ENCODE results near the gene AGO1. TPM values are rescaled to one million over a fixed set of nuclear protein-coding genes. Genes with fewer than 3 reads are reported as not detected.

Gene AGO1
- total RNA-seq, 4 donors from 2014 or later, result 4.1 to 32.8 (median 12.0) TPM

DNA sequence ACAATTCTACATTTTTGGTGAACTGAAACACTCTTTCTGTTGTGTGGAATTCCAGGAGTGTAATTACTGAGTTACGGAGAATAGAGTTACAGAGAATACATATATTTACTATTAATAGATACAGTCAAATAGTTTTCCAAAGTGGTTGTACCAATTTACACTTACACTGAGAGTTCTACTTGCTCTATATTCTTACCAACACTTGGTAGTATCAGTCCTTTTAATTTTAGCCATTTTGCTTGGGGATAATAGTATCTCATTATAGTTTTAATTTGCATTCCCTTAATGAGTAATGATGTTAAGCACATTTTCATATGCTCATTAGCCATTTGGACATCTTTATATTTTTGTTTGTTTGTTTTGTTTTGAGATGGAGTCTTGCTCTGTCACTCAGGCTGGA lies 46.3 kb upstream of the AGO1 start:
- no peaks in the 10 kb centered on the region for H3K36me3 ChIP-seq
- no peaks in the 10 kb centered on the region for H3K27me3 ChIP-seq
- H3K4me1 ChIP-seq, result no peaks in the 10 kb centered on the region
- H3K27ac ChIP-seq, result no peak overlapping the region
- no peaks in the 10 kb centered on the region for H3K9me3 ChIP-seq
- TF ChIP-seq POLR2A (IDR thresholded peaks at IDR 0.05), result no peak
- TF ChIP-seq, protein P1, sequence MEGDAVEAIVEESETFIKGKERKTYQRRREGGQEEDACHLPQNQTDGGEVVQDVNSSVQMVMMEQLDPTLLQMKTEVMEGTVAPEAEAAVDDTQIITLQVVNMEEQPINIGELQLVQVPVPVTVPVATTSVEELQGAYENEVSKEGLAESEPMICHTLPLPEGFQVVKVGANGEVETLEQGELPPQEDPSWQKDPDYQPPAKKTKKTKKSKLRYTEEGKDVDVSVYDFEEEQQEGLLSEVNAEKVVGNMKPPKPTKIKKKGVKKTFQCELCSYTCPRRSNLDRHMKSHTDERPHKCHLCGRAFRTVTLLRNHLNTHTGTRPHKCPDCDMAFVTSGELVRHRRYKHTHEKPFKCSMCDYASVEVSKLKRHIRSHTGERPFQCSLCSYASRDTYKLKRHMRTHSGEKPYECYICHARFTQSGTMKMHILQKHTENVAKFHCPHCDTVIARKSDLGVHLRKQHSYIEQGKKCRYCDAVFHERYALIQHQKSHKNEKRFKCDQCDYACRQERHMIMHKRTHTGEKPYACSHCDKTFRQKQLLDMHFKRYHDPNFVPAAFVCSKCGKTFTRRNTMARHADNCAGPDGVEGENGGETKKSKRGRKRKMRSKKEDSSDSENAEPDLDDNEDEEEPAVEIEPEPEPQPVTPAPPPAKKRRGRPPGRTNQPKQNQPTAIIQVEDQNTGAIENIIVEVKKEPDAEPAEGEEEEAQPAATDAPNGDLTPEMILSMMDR (IDR thresholded peaks at IDR 0.05), result no peak
- intact Hi-C loops (cut with DNase I; ENCODE audit: low total_unique reads), result no loop called here
- DNase-seq, result no peak
- no peak overlapping the region for H3K4me3 ChIP-seq

DNA sequence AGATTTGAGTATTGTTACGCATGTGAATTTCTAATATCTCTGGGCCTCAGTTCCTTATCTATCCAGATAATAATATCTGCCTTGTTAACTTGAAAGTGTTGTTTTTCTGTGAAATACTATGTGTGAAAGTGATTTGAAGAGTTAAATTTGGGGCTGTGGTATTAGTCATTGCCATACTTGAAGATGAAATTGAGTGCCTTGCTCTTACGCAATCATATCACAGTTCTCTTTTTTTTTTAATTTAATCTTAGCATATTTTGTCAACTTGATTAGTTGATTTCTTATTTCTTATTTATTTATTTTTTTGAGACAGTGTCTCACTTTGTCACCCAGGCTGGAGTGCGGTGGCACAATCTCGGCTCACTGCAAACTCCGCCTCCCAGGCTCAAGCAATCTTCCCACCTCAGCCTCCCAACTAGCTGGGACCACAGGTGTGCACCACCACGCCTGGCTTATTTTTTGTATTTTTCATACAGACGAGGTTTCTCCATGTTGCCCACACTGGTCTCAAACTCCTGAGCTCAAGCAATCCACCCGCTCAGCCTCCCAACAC lies 44.2 kb upstream of the AGO1 start:
- intact Hi-C loops (cut with DNase I; ENCODE audit: low total_unique reads), result no loop called here
- TF ChIP-seq POLR2A (IDR thresholded peaks at IDR 0.05), result no peak
- TF ChIP-seq, protein P1 (IDR thresholded peaks at IDR 0.05), result no peak
- Histone ChIP-seq H3K4me1 (no peaks in the 10 kb centered on the region), H3K4me3 (no peak overlapping the region), H3K36me3 (no peaks in the 10 kb centered on the region), H3K9me3 (no peaks in the 10 kb centered on the region), H3K27me3 (no peaks in the 10 kb centered on the region), H3K27ac (no peak overlapping the region)
- no peak for DNase-seq

DNA sequence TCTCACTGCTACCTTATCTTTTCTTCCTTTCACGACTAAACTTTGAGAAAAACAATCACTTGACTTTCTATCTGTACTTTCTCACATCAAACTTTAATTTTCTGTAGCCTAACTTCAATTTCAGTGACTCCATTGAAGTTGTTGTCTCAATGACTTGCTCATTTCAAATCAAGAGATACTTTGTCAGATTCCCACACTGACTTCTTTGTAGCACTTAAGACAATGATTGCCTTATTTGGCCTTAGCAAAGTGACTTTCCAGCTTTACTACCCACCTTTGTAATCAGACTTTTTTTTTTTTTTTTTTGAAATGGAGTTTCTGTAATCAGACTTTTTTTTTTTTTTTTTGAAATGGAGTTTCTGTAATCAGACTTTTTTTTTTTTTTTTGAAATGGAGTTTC lies 38.2 kb upstream of the AGO1 start:
- Histone ChIP-seq H3K27me3 (no peaks in the 10 kb centered on the region), H3K36me3 (no peaks in the 10 kb centered on the region), H3K4me3 (no peak overlapping the region), H3K9me3 (no peaks in the 10 kb centered on the region), H3K27ac (no peak overlapping the region), H3K4me1 (no peaks in the 10 kb centered on the region)
- no peak for DNase-seq
- intact Hi-C loops (cut with DNase I; ENCODE audit: low total_unique reads), result no loop called here
- TF ChIP-seq POLR2A (IDR thresholded peaks at IDR 0.05), result no peak
- TF ChIP-seq, protein P1 (IDR thresholded peaks at IDR 0.05), result no peak

DNA sequence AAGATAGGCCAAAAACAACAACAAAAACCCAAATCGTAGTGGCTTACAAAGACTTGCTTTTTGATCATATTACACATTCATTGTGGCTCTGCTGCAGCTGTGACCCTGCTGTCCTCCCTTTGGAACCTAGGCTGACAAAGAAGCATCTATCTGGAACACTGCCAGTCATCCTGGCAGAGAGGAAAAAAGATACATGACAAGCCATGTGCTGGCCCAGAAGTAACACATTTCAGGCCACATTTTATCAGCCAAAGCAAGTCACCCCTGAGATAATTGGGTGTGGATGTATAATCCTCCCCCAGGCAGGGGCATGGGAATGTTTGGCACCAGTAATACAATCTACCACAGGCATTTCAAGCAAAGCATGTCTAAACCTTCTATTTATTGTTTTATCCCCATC lies 37.2 kb upstream of the AGO1 start:
- Histone ChIP-seq H3K9me3 (no peaks in the 10 kb centered on the region), H3K27ac (no peak overlapping the region), H3K4me1 (peaks cover 0 to 5% of the 10 kb centered on the region in 2 donors), H3K27me3 (no peaks in the 10 kb centered on the region), H3K36me3 (no peaks in the 10 kb centered on the region), H3K4me3 (no peak overlapping the region)
- DNase-seq, result no peak
- TF ChIP-seq, protein P1 (IDR thresholded peaks at IDR 0.05), result no peak
- no peak for TF ChIP-seq POLR2A (IDR thresholded peaks at IDR 0.05)
- intact Hi-C loops (cut with DNase I; ENCODE audit: low total_unique reads), result no loop called here

DNA sequence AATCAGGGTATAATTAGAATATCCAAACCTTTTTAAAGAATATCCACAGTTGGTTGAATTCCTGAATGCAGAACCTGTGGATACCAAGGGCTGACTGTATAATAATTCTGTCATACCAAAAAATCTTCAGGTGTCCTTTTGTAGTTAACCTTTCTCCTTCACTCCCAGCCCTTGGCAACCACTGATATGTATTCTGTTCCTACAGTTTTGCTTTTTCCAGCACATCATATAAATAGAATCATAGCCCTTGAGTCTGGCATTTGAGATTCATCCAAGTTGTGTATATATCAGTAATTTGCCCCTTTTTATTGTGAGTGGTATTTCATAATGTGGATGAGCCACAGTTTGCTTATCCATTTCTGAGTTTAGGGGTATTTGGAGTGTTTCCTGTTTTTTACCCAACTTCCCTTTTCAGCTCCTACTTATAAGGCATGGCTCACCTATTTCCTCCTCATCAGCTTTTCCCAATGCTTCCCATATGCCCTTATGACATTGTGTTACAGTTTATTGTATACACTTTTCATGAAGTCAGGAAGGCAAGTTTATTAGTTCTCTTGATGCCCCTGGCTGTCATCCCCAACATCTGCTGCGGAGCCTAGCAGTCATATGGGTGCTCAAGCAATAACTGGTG lies 35.0 kb upstream of the AGO1 start:
- DNase-seq, result no peak
- no peak for TF ChIP-seq POLR2A (IDR thresholded peaks at IDR 0.05)
- TF ChIP-seq, protein P1 (IDR thresholded peaks at IDR 0.05), result no peak
- Histone ChIP-seq H3K27ac (no peak overlapping the region), H3K4me3 (no peak overlapping the region), H3K27me3 (no peaks in the 10 kb centered on the region), H3K9me3 (no peaks in the 10 kb centered on the region), H3K36me3 (no peaks in the 10 kb centered on the region), H3K4me1 (peaks cover 6 to 9% of the 10 kb centered on the region in 2 donors)
- intact Hi-C loops (cut with DNase I; ENCODE audit: low total_unique reads), result no loop called here
